Erythroblast (primary cell): ENCODE results near the gene RAB40C.

Experiments
- GATA1 ChIP-seq: IDR thresholded peaks from 2 replicates; pipeline ENCODE4 v1.6.1; 2011; ENCODE audit warnings: low read depth, mild to moderate bottlenecking, control low read depth, low read length, moderate library complexity
- POLR2A ChIP-seq: IDR thresholded peaks from 2 replicates; pipeline ENCODE4 v1.6.1; 2011; ENCODE audit warnings: mild to moderate bottlenecking, low read length

DNA sequence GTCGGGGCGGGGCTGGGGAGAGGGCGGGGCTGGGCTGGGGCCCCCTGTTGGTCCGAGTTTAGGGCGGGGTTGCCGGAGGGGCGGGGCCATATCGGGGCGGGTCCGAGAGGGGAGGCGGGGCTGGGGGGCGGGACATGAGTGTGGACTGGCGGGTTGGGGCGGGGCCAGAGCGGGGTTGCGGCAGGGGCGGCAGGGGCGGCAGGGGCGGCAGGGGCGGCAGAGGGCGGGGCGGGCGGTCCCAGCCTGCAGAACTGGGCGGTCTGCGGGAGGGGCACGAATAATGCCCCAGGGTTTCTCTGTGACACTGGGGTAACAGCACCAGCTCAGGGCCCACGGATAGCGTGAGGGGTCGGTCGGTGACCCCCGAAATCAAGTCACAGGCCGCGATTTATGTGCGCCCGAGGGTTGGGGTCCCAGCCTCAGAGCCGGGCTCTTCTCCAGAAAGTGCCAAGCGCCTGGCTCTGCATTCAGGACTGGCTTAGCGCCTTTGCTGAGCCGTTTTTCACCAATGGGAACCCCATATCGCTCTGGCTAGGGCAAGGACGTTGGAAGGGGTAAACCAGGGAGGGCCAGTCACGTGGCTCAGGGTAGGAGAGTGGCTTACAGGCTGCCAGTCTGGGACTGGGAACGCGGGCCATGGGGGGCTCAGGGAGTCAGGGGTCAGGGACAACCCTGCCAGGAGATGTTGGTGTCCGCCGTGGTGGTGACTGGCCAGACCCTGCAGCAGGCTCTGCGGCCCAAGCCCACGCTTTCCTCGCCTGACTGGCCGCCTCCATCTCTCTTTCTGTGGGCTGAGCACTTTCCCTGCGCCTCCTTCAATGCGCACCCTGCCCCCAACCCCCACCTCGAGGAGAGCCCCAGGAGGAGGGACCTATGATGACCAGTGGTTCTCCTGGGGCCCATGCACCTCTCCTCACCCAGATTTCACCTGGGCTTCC is 47.5 kb downstream of the RAB40C start:
- no peak for TF ChIP-seq POLR2A
- TF ChIP-seq GATA1, result no peak
